Activated CD4-positive, alpha-beta T cell treated with anti-CD3 and anti-CD28 coated beads, Interleukin-2, amount 50 U/mL, for 24 hours (primary cell): ENCODE data around the gene SBF1.
A peak's percentile ranks its signal among the peaks of the same experiment; 100 is the strongest.

Experiments used
- DNase-seq, 2 donors: peaks; one replicate each; pipeline ENCODE4 v3.0.0-alpha.2; 2020; ENCODE audit warnings: low read depth in 1 of 2, low spot score in 1 of 2

Gene SBF1

DNA sequence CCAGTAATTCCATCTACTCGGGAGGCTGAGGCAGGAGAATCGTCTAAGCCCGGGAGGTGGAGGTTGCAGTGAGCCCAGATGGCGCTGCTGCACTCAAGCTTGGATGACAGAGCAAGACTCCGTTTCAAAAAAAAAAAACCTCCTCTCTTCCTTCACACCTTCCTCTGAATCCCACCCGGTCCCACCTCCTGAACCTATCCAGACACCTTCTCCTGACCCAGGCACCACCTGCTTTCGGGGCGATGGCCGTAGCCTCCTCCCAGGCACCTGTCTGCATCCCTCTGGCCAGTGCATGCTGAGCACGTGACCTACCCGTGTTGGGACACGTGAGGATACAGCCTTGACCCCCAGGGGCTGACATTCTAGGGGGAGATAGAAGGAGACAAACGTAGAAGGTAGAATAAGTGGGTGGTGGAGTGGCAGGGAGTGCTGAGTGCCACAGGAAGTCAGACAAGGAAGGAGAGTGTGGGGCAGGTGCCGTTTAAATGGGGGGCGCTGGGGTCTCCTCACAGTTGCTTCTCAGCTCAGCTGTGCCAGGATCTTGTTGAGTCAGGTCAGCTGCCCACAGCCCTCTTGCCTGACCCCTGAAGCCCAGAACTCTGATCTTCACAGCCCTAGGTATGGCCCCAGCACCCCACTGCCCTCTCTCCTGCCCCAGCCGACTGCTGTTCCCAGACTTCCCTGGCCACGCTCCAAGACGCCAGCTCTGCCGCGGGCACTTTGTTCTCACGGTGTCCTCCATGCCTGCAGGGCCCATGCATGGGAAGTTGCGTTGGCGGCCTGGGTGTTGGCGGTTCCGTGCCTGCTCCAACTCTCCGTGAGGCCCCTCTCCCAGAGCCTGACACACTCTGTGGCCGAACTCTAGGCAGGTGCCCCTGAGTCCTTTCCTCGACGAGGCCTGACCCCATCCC is 10.6 kb upstream of the SBF1 start:
- no peak for DNase-seq

- no peak for DNase-seq
These were observed 9.4 kb upstream of the SBF1 start for GRCh38 chr22:50483977-50484853.

GRCh38 chr22:50483556-50483955 is 8.7 kb upstream of the SBF1 start:
- DNase-seq = no peak

DNA sequence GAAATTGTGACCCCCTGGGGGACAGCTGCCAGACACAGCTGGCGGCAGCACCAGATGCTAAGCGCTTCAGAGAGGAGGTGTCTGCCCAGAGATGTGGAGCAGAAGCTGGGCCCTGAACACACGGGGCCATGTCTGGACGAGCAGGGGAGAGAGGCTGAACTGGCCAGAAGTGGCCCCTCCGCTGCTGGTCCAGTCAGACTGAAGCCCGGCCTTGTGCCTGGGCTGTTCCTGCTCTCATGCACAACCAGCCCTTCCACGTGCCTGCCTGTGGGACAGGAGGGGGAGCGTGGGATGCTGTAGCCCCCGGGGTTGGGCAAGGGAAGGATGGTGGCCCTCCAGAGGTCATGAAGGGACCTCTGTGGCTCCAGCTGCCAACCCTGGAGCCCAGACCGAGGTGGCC is 8.3 kb upstream of the SBF1 start:
- DNase-seq = no peak

- no peak for DNase-seq
These were observed 7.6 kb upstream of the SBF1 start for GRCh38 chr22:50482107-50483074.

DNA sequence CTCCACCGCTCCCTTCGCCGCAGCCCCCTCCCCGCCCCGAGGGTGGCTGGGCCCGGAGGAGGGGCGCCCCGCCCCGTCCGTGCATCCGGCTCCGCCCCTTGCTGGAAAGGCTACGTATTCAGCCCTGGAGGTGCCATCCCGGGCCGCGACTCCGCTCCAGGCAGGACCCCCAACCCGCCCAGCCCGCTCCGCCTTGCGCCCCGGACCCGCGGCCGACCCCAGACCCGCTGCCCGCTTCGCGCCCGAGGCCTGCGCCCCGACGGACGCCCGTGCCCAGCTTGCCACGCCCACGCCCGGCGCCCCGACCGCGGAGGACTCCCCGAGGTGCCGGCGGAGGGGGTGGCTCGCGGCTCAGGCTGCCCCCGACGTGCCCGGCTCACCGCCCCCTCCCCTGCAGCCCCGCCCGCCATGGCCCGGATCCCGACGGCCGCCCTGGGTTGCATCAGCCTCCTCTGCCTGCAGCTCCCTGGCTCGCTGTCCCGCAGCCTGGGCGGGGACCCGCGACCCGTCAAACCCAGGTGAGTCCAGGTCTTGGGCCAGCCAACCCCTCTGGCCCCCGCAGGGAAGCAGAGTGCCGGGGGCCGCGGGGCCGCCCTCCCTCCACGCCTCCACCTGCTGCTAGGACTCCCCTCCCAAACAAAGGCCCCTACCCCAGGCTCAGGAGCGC is 6.7 kb upstream of the SBF1 start, which contains the start of gene ADM2:
Gene ADM2, plus strand, starts transcription at position 104 of the 667 bp plus-strand sequence. Its CDS starts 305 bp downstream, at position 409.
- DNase-seq = peak in 1 of 2 donors; percentile 30

GRCh38 chr22:50481045-50481439 is 6.2 kb upstream of the SBF1 start:
- DNase-seq = no peak

DNA sequence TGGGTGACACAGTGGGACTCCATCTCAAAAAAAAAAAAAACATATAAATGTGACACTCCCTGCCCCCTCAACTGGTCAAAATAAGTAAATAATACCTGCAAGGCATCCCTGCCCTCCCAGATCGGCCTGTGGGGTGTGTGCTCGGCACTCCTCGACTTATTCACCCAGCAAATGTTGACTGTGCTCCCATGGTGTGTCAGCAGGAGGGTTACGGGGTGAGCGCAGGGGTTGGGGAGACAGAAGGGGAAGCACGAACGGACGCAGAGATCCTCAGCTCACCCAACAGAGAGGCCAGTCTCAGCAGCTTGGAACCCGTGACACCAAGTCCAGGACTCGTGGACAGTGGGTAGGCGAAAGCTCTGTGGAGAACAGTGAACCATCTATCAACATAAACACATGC is 4.9 kb upstream of the SBF1 start:
- no peak for DNase-seq

DNA sequence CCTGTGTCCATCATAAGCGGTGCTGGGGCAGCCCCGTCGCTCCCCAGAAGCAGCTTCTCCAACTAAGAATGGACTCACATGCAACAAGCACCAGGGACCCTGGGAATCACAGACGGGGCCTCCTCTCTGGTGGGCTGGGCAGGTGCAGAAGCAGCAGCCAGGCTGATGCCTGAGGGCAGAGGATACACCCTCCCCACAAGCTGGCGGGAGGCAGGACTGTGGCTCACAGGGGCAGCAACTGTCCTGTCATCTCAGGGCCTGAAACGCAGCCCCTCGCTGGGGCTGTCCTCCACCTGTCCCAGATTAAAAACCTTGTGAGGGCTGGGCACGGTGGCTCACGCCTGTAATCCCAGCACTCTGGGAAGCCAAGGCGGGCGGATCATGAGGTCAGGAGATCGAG is 3.1 kb upstream of the SBF1 start:
- DNase-seq = no peak

GRCh38 chr22:50476868-50477267 is 2.0 kb upstream of the SBF1 start:
- DNase-seq = no peak

- DNase-seq = no peak
These were observed 792 bp upstream of the SBF1 start for GRCh38 chr22:50475652-50476002.

DNA sequence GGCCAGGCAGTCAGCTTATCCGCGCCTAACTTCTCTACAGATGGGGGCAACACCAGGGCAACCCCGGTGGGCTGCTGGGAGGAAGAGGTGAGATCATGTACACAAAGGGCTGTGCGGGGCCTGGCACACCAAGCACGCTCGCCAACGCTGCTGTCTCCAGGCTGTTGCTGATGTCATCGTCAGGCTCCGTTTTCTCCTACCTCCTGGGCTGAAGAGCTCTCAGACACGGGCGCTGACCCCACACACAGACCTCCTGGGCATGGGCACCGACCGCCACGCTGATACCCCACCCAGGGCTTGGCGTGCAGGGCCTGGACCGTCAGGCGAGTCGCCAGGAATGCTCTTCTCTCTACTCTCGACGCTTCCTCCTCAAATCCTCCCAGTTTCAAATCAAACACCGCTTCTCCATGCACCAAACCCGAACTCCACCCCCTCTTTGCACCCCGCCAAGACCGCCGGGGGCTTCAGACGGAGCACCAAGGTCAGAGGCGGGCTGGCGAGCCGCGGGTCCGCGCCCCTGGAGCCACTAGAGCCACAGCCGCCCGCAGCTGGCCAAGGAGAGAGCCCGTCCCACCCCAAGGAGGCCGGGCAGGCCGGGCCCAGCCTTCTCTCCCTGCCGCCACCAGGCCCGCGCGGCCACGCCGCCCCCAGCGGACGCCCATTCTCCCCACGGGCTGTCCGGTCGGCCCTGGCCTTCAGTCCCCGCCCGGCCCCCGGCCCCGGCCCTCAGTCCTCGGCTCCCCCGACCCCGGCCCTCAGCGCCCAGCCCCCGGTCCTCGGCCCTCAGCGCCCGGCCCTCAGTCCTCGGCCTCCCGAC is 772 bp downstream of the SBF1 start:
- no peak for DNase-seq

- peak in 1 of 2 donors; percentile 32 for DNase-seq
These were observed 1.7 kb downstream of the SBF1 start for GRCh38 chr22:50473088-50473487.

DNA sequence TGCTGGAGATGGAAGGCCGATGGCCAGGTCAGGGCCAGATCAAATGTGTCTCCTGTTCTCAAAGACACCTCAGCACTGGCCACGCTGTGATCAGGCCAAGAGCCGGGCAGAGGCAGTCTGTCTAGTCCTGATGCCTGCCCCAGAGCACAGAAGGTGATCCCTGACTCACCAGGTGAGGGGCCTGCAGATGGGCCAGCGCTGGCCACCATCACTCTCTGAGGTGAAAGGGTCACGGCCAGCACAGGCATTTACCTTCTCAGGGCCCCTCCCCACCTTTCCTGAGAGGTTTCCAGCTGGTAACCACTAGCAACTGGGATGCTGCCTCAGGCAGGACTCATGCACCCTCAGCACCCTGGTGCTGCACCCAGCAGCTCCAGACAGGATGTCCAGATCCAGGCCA is 2.9 kb downstream of the SBF1 start:
- DNase-seq = no peak

GRCh38 chr22:50471197-50471847 is 3.5 kb downstream of the SBF1 start:
- DNase-seq = no peak

DNA sequence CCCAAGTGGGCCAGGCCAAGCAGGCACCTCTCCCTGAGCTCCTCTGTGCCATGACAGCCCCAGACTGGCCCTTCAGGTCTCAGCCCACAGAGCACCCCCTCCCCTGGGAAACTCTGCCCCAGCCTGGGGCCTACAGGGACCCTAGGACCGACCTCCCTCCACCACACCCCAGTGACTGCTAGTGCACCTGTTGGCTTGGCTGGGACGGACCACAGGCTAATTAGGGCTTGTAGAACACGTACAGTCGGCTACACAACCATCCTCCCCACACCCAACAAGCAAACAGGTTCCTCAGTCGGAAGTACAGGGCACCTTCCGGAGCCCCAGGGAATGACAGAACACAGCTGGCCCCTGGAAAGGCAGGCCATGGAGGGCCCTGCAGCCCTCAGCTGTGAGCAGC is 4.3 kb downstream of the SBF1 start:
- no peak for DNase-seq

DNA sequence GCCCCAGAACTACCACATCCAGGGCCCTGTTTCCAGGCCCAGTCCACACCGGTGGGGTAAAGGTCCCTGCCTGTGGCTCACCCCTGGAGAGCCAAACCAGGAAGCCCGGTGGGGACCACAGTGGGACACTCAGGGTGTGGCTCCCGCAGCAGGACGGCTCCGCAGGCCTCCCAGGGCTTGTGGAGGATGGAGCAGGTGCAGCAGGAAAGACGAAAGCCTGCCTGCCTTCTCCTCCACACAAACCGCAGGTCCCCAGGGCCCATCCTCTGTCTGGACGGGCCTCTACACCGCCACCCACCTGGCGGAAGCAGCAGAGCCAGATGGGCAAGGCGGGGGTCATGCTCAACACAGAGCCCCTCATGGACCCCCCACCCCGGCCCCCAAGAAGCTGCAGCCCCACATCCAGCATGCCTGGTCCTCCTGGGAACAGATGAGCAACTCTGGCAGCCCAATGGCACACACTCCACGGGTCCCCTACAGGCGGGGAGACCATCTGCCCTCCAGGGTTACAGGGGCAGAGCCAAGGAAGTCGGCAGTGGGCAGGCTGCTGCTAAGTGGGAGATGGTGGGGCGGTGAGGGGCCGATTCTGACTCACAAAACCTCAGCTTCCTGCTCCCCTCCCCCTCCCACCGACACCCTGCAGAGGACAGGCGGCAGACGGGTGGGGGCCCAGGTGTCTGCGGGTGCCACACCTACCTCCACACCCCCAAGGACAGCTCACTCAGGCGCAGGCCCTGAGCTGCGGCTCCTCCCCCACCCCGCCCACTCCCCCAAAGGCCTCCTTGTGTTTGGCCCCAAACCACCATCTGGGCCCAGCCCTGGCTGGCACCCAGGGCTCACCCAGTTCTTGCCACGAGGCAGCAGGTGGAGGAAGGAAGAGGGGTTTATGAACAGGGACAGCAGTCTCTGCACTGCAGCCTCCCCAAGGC is 5.2 kb downstream of the SBF1 start:
- peak; percentile 70 to 88 for DNase-seq

GRCh38 chr22:50468626-50469025 is 6.2 kb downstream of the SBF1 start:
- DNase-seq = no peak
